NCI-H1048 (cell line): ENCODE data around the gene ZMIZ1.

Experiments
- DNase-seq: peaks from one replicate; lab custom pipeline; 2025; lab: John Stamatoyannopoulos, UW

ZMIZ1 gene, protein sequence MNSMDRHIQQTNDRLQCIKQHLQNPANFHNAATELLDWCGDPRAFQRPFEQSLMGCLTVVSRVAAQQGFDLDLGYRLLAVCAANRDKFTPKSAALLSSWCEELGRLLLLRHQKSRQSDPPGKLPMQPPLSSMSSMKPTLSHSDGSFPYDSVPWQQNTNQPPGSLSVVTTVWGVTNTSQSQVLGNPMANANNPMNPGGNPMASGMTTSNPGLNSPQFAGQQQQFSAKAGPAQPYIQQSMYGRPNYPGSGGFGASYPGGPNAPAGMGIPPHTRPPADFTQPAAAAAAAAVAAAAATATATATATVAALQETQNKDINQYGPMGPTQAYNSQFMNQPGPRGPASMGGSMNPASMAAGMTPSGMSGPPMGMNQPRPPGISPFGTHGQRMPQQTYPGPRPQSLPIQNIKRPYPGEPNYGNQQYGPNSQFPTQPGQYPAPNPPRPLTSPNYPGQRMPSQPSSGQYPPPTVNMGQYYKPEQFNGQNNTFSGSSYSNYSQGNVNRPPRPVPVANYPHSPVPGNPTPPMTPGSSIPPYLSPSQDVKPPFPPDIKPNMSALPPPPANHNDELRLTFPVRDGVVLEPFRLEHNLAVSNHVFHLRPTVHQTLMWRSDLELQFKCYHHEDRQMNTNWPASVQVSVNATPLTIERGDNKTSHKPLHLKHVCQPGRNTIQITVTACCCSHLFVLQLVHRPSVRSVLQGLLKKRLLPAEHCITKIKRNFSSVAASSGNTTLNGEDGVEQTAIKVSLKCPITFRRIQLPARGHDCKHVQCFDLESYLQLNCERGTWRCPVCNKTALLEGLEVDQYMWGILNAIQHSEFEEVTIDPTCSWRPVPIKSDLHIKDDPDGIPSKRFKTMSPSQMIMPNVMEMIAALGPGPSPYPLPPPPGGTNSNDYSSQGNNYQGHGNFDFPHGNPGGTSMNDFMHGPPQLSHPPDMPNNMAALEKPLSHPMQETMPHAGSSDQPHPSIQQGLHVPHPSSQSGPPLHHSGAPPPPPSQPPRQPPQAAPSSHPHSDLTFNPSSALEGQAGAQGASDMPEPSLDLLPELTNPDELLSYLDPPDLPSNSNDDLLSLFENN

DNA sequence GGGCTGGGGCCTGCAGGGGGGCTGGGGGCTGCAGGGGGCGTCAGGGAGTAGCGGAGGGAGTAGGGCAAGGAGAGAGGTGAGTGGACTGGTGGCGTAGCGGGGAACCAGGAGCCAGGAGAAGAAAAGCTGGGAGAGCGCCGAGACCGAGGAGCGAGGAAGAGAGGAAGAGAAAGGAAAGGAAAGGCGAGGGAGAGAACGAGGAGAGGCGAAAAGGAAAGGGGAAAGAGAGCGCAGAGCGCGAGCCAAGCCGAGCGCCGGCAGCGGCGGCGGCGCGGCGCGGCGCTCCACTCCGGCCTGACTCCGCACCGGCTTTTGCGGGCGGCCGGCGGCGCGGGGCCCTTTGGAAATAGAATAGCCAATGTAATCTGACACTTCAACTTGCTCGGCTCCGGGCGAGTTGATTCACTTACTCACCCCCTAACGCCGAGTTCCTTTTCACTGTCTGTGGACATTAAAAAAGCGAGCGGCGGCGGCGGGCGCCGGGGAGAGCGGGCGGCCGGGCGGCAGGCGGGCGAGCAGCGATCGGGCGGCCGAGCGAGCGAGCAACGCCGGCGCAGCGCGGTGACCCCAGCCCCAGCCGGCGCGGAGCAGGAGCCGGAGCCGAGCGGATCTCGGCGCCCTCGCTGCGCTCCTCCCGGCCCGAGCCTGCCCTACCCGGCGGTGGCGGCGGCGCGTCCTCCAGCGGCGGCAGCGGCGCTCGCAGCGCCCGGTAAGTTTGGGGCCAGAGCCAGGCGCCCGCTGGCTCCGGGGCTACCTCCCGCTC, at the start of gene ZMIZ1:
ZMIZ1 (plus strand) TSS at position 405 of the 763 bp plus-strand sequence. CDS start 132,667 bp downstream, outside the sequence.
- peak; percentile 83 for DNase-seq

DNA sequence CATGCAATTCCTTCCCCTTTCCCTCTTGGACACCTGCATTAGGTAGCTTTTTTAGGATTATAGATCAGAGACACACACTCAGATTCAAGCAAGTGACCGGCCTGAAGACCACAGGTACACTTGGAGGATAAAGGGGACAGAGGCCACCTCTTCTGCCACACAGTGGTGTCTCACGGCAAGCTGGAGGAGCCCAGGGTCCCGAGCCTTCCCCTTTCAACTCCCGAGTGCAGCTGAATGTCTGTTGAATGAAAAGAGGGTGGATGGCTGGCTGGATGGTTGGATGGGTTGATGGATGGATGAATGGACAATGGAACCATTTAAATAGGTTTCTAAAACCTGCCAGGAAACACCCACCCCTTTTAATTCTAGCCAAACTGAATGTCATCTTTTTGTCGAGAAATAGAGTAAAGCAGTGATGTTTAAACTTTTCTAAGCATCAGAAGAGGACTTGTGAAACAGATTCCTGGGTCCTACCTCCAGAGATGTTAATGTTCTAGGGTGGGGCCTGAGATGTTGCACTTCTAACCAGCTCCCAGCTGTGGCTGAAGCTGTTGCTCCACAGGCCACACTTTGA, 49.2 kb upstream of the ZMIZ1 start:
- no peak for DNase-seq

DNA sequence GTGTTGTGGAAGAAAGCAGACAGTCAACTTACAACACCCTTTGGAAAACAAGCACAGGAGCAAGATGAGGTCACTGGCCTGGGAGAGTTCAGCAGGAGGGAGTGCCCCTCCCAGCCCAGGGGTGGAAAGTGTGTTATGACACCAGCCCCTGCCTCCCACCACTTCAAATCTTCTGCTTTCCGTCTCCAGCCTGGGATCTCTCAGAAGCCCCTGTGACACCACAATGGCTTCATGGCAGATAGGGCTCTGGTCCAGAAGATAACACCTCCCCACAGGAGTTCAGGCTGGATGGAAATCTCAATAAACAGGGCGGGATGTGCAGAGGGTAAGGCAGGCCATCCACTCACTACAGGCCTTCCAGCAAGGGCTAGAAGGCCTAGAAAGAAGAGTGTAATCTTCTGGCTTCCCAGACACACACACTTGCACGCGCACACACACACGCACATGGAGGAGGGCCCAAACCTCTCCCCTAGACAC, 48.7 kb upstream of the ZMIZ1 start:
- DNase-seq = no peak

DNA sequence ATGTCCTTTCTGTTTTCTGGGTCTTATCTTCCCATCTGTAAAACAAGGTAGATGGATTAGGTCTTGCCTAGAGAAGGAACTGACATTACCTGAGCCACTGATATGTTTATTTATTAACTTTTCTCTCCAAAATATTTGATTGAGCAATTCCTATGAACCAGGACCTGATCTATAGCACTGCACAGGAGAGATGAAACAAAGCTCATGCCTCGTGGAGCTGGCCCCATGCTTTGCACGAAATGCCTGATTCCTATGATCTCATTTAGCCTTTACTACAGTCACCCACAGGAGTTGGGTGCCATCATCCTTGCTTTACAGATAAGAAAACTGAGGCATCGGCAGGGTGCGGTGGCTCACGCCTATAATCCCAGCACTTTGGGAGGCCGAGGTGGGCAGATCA, 48.2 kb upstream of the ZMIZ1 start:
- DNase-seq = no peak

DNA sequence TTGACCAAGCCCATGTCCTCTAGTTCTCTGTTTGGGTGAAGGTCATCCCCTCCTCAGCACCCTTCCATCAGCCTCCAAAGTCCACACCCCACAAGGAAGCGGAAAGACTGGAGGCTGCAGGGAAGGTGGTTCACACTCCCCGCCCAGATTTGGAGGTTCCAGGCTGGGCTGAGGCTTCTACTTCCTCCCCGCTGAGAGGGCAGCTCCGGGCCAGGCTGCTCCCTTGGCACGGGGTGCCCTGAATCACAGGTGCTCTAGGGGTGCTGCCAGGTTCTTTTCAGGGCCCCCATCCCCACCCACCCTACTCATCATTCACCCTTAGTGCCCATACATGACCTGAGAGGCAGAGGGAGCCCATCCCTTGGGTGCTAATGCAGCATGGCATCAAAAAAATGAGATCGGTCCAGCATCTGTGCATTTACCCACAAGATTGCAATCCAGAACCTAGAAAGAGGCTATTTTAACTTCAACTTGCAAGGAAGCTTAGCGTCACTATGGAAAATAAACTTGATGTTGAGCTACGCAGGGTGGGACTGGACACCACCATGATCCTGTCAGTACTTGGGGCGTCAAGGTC, 47.3 kb upstream of the ZMIZ1 start:
- no peak for DNase-seq

DNA sequence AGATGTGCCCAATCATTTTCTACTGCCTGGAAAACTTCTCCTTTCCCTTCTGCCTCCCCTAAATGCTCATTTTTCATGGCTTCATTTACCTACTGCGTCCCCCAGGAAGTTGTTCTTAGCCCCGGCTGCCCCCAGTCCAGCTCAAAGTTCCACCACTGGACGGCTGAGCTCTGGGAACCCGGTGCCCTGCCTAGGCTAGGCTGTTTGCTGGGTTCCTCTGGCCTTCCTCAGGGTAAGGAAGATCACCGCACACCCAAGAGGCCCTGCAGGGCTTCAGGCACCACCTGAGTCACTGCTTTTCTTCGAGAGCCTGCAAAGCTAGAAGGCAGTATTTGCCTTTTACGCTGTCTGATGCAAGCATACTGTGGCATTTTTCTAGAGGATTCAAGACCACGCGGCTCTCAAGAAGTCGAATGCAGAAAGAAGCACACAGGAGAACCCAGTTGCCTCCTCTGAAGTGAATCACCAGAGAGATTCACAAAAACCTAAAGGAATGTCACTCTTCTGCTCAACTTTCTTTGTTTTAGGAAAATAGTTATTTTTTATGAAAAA, 46.7 kb upstream of the ZMIZ1 start:
- DNase-seq = no peak

DNA sequence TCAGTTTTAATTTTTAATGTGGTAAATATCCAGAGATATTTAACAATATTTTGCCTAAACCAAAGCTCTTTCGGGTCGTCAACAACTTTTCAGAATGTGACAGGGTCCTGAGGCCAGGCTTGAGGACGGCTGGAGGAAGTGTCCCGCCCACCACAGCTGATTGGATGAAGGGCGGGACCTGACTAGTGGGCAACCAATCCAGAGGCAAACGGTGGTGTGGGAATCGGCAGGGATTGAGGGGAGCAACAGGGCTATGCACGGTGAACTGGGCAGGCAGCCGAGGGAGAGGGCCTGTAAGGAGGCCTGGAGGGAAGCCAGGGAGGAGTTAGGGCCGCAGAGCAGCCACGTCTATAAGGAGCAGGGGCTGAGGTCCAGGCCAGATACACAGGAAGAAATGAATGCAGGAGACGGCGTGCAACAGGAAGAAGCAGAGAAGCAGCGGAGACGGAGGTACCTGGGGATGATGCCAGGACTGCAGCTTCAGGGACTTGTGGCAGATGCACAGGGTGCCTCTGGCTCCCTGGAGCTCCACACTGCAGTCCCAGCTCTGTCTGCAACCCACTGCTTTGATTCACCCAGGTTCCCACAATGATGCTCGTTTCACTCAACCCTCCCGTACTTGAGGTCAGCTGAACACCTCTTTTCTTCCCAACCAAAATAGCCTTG, 46.1 kb upstream of the ZMIZ1 start:
- no peak for DNase-seq

DNA sequence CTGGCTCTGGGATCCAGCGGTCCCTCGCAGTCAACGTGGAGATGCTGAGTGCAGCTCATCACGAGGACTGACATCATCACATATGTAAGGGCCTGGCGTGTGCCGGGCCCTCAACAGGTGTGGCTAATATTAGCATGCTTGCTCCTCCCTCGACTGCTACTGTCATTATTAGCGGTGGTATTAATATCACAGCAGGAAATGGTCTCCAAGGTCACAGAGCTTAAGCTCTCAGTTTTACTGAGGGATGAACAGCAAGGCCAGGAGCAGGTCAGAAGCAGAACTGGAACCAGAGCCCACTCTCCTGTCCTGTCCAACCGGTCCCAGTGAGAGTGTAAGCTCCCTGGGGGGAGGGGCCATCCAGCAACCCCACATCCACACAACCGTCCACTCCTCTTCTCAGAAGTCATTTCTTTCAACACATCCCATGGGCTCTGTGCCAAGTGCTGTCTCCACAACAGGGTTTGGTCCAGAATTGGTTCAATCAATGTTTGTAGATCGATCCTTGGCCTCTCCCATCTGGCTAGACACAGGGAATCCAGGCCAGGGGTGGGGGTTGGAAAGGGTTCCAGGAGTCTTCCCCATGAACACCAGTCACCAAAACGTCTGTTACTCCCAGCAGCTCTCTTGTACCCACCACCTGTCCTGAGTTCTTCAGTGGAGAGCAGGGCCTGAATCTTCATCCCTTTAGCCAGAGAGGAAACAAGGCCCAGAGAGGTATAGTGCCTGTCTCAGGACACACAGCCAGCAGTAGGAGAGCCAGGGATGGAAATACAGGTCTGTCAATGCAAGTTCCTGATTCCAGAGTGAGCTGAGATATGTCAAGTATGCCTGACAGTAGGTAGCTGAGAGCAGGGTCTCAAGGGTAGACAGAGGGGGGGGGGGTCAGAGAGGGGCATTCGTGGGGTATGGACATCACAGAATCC, 45.3 kb upstream of the ZMIZ1 start:
- DNase-seq = no peak

DNA sequence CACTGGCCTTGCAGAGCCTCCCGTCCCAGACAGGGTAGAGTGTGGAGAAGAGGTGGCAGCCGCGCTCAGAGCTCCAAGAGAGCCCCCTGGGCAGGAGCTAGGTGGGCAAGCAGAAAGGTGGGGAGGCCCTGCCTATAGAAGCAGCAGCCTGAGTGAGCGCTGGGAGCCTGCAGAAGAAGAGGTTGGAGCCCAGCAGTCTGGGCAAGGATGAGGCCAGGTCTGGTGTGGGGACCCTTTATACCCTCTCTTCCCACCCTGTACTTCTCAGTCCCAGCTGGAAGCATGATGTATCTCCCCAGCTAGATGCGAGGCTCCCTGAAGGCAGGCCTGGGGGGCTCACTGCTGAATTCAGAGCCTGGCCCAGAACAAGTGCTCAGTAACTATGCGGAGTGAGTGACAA, 44.5 kb upstream of the ZMIZ1 start:
- no peak for DNase-seq

DNA sequence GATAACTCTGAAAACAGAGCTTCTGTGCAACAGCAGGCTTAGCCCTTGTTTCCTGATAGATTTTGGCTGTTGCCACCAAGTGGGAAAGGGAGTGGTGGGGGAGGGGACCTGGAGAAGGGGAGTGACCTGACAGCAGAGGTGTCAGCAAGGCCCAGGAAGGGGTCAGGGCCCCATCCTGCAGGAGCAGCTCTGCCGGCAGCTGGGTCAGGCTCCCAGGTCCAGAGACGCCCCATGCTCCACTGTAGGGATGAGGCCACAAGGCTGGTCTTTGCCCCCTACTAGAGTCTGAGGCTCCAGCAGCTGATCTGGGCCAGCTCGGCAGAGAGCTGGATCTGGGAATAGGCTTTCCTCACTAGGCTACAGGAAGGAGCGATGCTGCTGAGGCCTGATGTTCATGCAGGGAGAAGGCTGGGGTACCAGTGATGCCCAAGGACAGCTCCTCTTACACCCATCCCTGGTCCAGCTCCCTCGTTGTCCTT, 44.0 kb upstream of the ZMIZ1 start:
- no peak for DNase-seq

DNA sequence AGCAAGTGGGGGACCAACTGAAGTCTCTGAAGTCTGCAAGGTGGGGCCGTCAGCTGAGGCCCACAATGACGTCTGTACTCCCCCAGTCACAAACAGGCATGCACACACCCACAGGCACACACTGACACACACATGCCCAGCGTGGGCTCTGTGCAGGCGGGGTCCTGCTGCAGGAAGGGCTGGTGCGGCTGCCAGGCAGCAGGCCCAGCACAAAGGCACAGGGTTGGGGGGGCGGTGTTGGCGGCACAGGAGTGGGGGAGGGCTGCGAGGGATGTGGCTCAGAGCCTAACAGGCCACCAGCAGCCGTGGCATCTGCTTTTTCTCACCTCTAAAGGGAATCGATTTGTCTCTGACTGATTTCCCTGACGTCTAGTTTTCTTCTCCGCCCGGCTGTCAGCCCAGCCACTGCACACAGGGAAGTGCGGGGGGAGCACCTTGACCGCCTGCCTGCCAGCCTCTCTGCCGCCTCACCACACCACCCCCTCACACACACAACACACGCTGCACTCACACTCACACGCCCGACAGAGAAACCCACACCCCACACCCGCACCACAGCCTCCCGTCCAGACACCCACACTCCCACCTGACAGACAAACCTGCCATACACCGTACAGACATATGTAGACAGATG, 43.5 kb upstream of the ZMIZ1 start:
- DNase-seq = no peak

DNA sequence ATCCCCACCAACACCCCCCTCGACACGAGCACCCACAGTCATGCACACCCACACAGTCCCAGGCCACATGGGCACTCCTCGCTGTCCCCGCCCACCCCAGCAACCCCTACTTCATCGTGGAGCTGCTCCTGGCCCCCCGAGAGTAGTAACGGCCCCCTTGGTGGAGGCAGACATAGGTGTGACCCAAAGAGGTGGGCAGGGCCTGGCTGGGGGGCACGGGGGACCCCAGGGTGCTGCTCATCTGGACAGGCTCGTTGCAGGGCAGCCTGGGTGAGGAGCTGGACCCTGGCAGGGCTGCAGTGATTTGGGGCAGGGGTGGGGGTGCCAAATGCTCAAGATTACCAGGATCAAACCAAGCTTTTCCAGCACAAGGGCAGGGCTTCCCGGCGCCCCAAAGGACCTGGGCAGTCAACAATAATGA, 42.4 kb upstream of the ZMIZ1 start:
- DNase-seq = no peak

DNA sequence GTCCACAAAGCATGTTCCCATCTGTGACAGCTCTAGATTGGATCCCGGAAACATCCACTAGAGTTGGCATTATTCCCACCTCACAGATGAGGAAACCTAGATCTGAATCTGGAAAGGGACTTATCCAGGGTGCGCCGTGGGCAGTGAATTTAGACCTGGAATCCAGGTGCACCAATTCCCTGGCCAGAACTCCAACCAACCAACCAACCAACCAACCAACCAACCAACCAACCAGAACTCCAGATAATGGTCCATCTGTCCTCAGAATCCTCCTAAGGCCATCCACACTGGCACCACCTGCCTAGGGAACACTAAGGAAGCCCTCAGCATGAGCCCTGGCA, 42.0 kb upstream of the ZMIZ1 start:
- no peak for DNase-seq

DNA sequence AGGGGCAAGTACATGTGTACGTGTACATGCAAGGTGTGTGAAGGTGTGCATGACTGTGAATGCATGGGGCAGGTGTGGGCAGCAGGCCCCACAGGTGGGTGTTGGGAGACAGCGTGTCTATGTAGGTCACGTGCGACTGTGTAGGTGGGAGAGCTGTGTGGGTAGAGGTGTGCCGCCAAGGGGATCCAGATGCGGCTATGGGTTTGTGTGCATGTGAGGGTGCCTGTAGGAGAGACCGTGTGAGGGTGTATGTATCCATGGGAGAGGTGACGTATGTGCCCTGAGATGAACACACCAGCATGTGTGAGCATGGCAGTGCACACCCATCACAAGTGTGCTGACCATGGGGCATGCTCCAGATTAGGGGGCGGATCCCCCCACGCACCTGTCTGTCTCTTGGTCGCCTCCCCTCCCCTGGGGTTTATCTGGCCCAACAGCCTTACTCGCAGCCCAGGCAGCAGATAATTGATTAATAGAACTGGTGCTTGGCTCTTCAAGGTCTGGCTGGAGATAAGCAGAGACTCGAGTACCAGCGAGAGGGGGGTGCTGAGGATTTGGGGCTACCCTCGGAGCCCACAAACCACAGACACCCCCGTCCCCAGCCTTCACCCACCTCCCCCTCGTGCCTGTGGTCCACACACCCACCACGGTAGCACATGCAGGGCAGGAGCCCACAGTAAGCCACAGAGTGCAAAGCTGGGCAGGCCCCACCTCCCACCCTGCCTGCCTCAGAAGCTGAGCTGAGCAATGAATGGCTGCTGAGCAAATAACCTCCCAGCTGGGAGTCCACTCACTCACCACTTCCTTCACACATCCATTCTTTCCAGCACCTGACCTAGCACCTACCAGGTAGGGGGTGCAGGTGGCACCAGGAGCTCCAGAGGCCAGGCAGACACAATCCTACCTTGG, 41.4 kb upstream of the ZMIZ1 start:
- no peak for DNase-seq

DNA sequence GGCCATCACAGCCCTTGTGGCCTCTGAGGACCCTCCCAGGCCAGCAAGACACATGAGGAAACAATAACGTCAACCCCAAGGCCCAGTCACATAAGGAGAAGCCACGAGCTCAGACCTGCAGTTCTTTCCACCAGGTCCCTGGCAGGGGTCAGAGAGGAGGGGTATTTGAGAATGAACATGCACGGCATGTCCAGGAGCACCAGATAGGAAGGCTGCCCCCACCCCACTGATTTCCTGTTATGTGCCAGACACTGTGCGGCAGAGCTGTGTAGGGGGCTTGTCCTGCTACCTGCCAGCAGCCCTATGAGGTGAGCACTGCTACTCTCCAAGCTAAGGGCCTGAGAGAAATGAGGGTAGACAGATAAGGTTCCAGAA, 40.7 kb upstream of the ZMIZ1 start:
- no peak for DNase-seq

DNA sequence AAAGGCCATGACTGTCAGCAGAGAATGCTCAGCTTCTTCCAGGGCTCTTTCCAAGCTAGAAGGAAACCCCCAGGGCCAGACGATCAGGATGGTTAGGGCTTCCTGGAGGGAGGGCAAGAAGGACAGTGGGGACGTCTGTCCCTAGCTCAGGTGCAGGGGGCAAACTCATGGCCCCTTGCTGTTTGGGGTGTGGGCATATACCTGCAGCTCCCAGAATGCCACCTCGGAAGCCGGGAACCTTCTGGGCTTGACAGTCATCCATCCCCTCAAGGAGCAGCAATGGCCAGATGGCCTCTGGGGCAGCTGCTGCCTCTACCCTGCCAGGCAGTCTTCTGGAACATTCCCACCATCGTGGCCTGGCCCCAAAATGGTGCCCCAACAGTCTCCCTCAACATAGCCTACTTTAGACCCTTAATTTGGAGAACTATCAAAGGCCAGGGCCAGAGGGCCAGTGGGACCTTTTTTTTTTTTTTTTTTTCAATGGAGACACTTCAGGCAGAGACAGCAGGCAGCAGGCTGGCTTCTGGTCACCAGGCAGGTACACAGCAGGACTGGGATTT, 40.2 kb upstream of the ZMIZ1 start:
- DNase-seq = no peak
